GM19351 (cell line): ENCODE data around the gene CAMK2D.
"Not testable (repeated sequence)": the region's sequence is repeated elsewhere in the genome, so short reads cannot be mapped to it uniquely, and the experiment has no call there.

Experiments
- ATAC-seq: cut with Tn5 transposase; IDR thresholded peaks from one replicate; pipeline ENCODE4 v1.9.1; 2021; ENCODE audit warnings: mild to moderate bottlenecking, moderate library complexity; ENCODE audit not compliant: unreplicated experiment

The CAMK2D gene

DNA sequence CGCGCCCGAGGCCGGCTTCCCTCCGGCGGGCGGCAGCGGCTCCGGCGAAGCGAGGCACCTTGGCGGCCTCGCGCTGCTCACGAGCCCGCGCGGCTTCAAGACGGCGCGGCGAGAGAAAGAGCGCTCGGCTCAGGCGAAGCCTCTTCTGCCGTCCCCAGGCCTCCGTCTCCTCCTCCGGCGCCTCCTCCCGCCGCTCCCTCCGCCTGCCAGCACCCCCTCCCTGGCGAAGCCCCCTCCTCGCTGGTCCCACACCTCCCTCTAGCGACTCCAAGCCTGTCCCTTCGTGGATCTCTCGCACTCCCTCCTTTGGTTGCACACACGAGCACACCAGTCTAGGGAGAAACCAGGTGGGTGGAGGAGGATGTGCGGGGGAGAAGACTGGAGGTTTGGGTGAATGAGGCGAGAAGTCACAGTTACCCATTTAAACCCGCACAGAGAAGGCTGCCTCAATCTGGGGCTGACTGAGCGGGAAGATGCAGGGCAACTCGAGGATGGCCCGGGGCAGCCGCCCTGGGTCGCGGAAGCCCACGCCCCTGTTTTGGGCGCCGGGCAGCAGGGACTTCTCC, at the start of gene CAMK2D:
Gene CAMK2D (minus strand): TSS at position 119 of the 566 bp plus-strand sequence. CDS start 670 bp downstream, outside the sequence.
- peak; percentile 40 for ATAC-seq

DNA sequence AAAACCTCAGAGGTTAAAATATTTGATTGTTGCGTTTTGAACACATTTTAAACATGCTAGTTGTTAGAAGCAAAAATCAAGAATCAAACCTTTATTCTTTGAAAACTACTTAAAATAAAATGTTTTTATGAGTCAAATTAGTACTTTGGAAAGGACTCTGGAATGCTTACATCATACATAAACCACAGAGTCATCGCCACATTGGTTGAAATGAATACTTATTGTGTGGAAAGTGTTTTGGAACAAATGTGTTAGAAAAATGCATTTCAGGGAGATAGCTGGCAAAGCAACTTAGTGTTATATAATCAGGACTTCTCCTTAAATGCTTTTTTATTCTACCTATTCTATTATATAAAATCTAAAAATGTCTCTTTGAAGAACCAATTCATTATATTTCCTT, 49.4 kb upstream of the CAMK2D start:
- ATAC-seq = no peak

- ATAC-seq = no peak
Observed at GRCh38 chr4:113809311-113809710, 47.8 kb upstream of the CAMK2D start.

GRCh38 chr4:113806850-113807249, 45.3 kb upstream of the CAMK2D start:
- ATAC-seq = no peak

DNA sequence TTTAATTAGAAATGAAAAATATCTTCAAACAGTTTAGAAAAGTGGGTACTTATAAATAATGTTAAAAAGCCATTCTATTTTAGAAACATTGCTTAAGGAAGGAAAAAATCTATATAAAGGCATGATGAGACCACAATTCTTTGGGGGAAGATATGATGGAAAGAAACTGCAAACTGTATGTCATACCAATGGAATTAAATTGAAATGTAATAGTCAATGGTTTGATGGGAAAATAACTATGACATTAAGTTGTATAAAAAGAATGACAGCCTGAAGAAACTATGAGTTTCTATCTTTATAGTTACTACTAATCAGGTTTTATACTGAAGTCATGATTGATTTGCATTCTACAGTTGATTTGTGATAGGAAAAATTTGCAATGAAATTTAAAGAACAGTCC, 40.3 kb upstream of the CAMK2D start:
- no peak for ATAC-seq

GRCh38 chr4:113796381-113796780, 34.8 kb upstream of the CAMK2D start:
- not testable (repeated sequence) for ATAC-seq

DNA sequence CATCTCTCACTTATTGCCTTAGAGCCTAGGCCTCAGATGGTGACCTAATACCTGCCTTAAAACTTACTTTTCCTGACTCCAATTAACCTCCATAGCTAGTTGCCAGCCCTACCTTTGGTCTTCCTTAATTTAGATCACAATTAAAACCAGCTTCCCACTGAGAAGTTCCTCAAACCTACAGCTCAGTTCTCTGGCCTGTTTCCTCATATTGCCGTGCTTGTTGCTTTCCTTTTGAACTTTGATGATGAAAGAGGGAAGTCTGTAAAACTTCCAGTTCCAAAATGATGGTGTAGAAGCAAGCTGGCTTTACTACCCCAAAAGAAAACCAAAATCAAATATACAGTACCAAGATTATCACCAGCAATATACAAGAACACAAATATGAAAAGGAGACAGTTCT, 28.9 kb upstream of the CAMK2D start:
- ATAC-seq = no peak

DNA sequence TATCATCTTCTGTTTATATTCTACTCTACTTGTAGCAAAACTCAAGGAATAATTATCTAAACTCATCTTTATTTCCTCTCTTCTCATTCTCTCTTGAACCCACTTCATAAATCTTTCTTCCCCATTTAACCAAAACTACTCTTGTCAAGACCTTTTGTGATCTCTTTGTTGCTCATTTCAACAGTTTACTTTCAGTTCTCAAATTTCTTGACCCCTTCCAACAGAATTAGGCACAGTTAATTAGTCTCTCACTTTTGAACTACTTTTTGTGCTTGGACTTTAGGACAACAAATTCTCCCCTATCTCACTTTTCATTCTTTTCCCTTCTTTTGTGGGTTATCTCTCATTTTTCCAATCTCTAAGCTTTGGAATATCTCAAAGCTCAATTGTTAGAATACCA, 27.4 kb upstream of the CAMK2D start:
- peak; percentile 49 for ATAC-seq

DNA sequence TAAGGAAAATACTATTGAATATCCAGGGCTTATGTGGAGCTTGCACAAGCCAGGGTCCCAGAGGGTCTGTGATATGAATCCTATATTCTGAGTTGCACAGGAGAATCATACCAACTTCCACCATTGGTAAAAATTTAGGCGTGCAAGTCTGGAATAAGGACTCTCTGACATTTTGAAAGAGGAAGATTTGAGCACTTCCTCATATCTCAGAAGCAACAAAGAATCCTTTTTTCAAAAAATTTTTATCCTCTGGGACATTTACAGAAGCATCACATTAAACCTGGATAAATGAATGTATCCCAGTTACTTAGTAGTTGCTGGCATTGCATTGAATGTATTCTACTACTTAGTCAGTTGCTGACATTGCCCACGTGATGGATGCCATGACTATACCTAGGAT, 24.2 kb upstream of the CAMK2D start:
- ATAC-seq = no peak

- ATAC-seq = no peak
Observed at GRCh38 chr4:113784497-113785250, 23.1 kb upstream of the CAMK2D start.

- no peak for ATAC-seq
Observed at GRCh38 chr4:113783701-113784100, 22.2 kb upstream of the CAMK2D start.

- no peak for ATAC-seq
Observed at GRCh38 chr4:113783289-113783688, 21.8 kb upstream of the CAMK2D start.

DNA sequence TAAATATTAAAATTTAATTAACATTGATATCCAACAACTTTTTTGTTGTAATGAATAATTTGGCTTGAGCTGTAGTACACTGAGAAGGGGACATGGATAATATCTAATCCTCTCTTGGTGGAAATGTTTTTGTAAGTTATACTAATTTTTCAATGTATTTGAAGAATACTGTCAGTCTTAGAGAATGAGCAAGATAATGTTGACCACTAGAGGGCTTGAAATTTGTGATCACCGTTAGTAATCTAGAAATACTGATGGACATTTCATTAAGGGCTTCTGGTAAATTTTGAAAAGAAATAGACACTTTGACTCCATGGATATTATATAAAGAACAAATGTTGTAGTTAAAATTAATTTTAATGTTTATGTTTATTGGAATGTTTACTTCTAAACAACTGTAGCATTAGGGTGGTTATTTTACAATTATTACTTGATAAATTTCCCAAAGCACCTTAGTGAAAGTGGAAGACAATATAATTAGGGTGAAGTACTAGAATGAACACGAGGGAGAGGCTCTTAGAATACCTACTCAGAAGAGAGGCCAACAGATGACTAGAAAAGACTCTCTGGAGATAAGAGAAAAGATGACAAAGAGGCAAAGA, 20.0 kb upstream of the CAMK2D start:
- ATAC-seq = no peak

GRCh38 chr4:113776679-113777078, 15.1 kb upstream of the CAMK2D start:
- ATAC-seq = no peak

- no peak for ATAC-seq
Observed at GRCh38 chr4:113776016-113776415, 14.5 kb upstream of the CAMK2D start.

- ATAC-seq = no peak
Observed at GRCh38 chr4:113773756-113774155, 12.2 kb upstream of the CAMK2D start.

GRCh38 chr4:113773014-113773413, 11.5 kb upstream of the CAMK2D start:
- ATAC-seq = no peak

GRCh38 chr4:113772319-113772718, 10.8 kb upstream of the CAMK2D start:
- no peak for ATAC-seq

GRCh38 chr4:113769744-113770143, 8.2 kb upstream of the CAMK2D start:
- no peak for ATAC-seq

DNA sequence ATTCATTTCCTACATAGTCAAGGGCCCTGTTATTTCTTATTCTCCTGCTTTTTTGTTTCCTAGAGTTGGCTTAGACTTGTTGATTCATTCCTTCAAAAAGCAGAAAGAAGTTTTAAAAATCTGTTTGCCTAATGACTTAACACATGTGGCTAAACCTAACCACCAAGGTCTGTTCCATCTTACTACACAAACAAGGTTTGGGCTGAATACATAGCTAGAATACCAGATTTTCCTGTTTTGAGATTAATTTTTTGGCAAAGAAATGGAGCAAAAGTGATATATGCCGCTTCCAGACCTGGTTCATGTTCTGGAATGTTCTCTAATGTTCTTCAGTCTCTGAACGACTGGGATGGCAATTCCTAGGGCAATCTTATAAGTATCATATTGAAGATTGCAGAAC, 7.4 kb upstream of the CAMK2D start:
- ATAC-seq = no peak

GRCh38 chr4:113766882-113767281, 5.3 kb upstream of the CAMK2D start:
- ATAC-seq = no peak

GRCh38 chr4:113764720-113765264, 3.3 kb upstream of the CAMK2D start:
- ATAC-seq = no peak
